Suprapubic skin (tissue), 4 donors: Measurements from ENCODE around the gene RBL1. TPM values are rescaled to one million over a fixed set of nuclear protein-coding genes. Genes with fewer than 3 reads are reported as not detected.
A peak's percentile ranks its signal among the peaks of the same experiment; 100 is the strongest.

Source experiments
- DNase-seq, 2 donors: peaks; one replicate each; pipeline ENCODE4 v3.0.0-alpha.2; 2019; ENCODE audit warnings: low spot score in 2 of 2
- H3K27ac ChIP-seq: fragments of 200-600 bp; sonication (generic); one replicate; pipeline ENCODE4 v1.5.1; 2019
- H3K27me3 ChIP-seq: fragments of 200-600 bp; sonication (generic); one replicate; pipeline ENCODE4 v1.5.1; 2019
- H3K36me3 ChIP-seq: fragments of 200-600 bp; sonication (generic); one replicate; pipeline ENCODE4 v1.5.1; 2019
- H3K4me1 ChIP-seq: fragments of 200-600 bp; sonication (generic); one replicate; pipeline ENCODE4 v1.5.1; 2019
- H3K4me3 ChIP-seq: fragments of 200-600 bp; sonication (generic); one replicate; pipeline ENCODE4 v1.5.1; 2019; ENCODE audit warnings: mild to moderate bottlenecking
- H3K9me3 ChIP-seq: fragments of 200-600 bp; sonication (generic); one replicate; pipeline ENCODE4 v1.5.1; 2019
- CTCF ChIP-seq, 2 donors: fragments of 200-600 bp in 1 of 2; fragments of 450-650 bp in 1 of 2; sonication (generic) in 1 of 2; IDR thresholded peaks; one replicate each; pipeline ENCODE4 v1.5.1; 2016 to 2019; ENCODE audit warnings: antibody characterized with exemption in 2 of 2, mild to moderate bottlenecking in 1 of 2, moderate library complexity in 1 of 2
- EP300 ChIP-seq: sonication (generic); formaldehyde crosslinking; IDR thresholded peaks from one replicate; pipeline ENCODE4 v1.6.1; 2017; ENCODE audit warnings: antibody characterized with exemption
- POLR2A ChIP-seq, 2 donors: fragments of 450-650 bp; IDR thresholded peaks; one replicate each; pipeline ENCODE4 v1.6.1; 2017; ENCODE audit warnings: antibody characterized with exemption in 2 of 2, mild to moderate bottlenecking in 2 of 2, moderate library complexity in 2 of 2
- POLR2AphosphoS5 ChIP-seq, 3 donors: sonication (generic); formaldehyde crosslinking; IDR thresholded peaks; one replicate each; pipeline ENCODE4 v1.6.1; 2017; ENCODE audit warnings: antibody characterized with exemption in 3 of 3
- whole genome bisulfite sequencing: methylation state at CpG from one replicate; pipeline ENCODE4 v1.1.5; 2018; 5-methylcytosine and 5-hydroxymethylcytosine counted together
- total RNA-seq, 4 donors: library from RNA; depleted of rRNA; stranded (reverse); fragments of >200 nt; gene quantifications; one replicate each; pipeline ENCODE4 v1.1.0, GENCODE V29; 2016

RBL1 gene
- total RNA-seq, 4 donors from 2014 or later, result 7.5 to 11.5 (median 8.9) TPM

GRCh38 chr20:37114012-37114411, 18.2 kb upstream of the RBL1 start:
- H3K27me3 ChIP-seq, result no peaks in the 10 kb centered on the region
- no peaks in the 10 kb centered on the region for H3K4me1 ChIP-seq
- H3K27ac ChIP-seq, result no peak overlapping the region
- H3K9me3 ChIP-seq, result no peaks in the 10 kb centered on the region
- H3K4me3 ChIP-seq, result no peak overlapping the region
- no peak for DNase-seq
- H3K36me3 ChIP-seq, result peaks cover 3% of the 10 kb centered on the region
- TF ChIP-seq EP300 (no peak), CTCF (IDR thresholded peaks at IDR 0.05) (no peak), POLR2AphosphoS5 (IDR thresholded peaks at IDR 0.05) (no peak), POLR2A (IDR thresholded peaks at IDR 0.05) (no peak)
- WGBS, result 76% methylated on average over 8 of the region's 8 CpGs

- no peaks in the 10 kb centered on the region for H3K4me1 ChIP-seq
- H3K4me3 ChIP-seq, result no peak overlapping the region
- H3K27ac ChIP-seq, result no peak overlapping the region
- H3K36me3 ChIP-seq, result peaks cover 3% of the 10 kb centered on the region
- no peaks in the 10 kb centered on the region for H3K9me3 ChIP-seq
- DNase-seq, result no peak
- 98% methylated on average over 2 of the region's 2 CpGs for WGBS
- no peaks in the 10 kb centered on the region for H3K27me3 ChIP-seq
- no peak for TF ChIP-seq POLR2AphosphoS5 (IDR thresholded peaks at IDR 0.05)
- TF ChIP-seq POLR2A (IDR thresholded peaks at IDR 0.05), result no peak
- TF ChIP-seq EP300, result no peak
- TF ChIP-seq CTCF (IDR thresholded peaks at IDR 0.05), result no peak
Measured at GRCh38 chr20:37111926-37112455, 16.2 kb upstream of the RBL1 start.

GRCh38 chr20:37108676-37109075, 12.9 kb upstream of the RBL1 start:
- no peaks in the 10 kb centered on the region for H3K27me3 ChIP-seq
- WGBS, result 92% methylated on average over 4 of the region's 4 CpGs
- TF ChIP-seq POLR2AphosphoS5 (IDR thresholded peaks at IDR 0.05) (no peak), POLR2A (IDR thresholded peaks at IDR 0.05) (no peak), CTCF (IDR thresholded peaks at IDR 0.05) (no peak), EP300 (no peak)

GRCh38 chr20:37102571-37102970, 6.8 kb upstream of the RBL1 start:
- 90% methylated on average over 6 of the region's 6 CpGs for WGBS
- DNase-seq, result no peak
- no peaks in the 10 kb centered on the region for H3K27me3 ChIP-seq
- TF ChIP-seq CTCF (IDR thresholded peaks at IDR 0.05), result no peak
- no peak for TF ChIP-seq EP300
- TF ChIP-seq POLR2A (IDR thresholded peaks at IDR 0.05), result no peak
- no peak for TF ChIP-seq POLR2AphosphoS5 (IDR thresholded peaks at IDR 0.05)
- no peak overlapping the region for H3K27ac ChIP-seq
- H3K36me3 ChIP-seq, result no peaks in the 10 kb centered on the region
- H3K9me3 ChIP-seq, result no peaks in the 10 kb centered on the region
- no peaks in the 10 kb centered on the region for H3K4me1 ChIP-seq
- H3K4me3 ChIP-seq, result no peak overlapping the region

More at GRCh38 chr20:37108676-37109075, 12.9 kb upstream of the RBL1 start:
- DNase-seq, result no peak
- Histone ChIP-seq H3K27ac (no peak overlapping the region), H3K9me3 (no peaks in the 10 kb centered on the region), H3K36me3 (peaks cover 3% of the 10 kb centered on the region), H3K4me3 (no peak overlapping the region), H3K4me1 (no peaks in the 10 kb centered on the region)

- peak overlapping the region; percentile 84 for H3K4me3 ChIP-seq
- H3K4me1 ChIP-seq, result peaks cover 10% of the 10 kb centered on the region
- H3K36me3 ChIP-seq, result no peaks in the 10 kb centered on the region
- WGBS, result 60% methylated on average over 11 of the region's 11 CpGs
- no peak overlapping the region for H3K27ac ChIP-seq
- TF ChIP-seq POLR2AphosphoS5 (IDR thresholded peaks at IDR 0.05) (no peak), EP300 (no peak), POLR2A (IDR thresholded peaks at IDR 0.05) (no peak), CTCF (IDR thresholded peaks at IDR 0.05) (no peak)
- H3K27me3 ChIP-seq, result no peaks in the 10 kb centered on the region
- H3K9me3 ChIP-seq, result no peaks in the 10 kb centered on the region
- DNase-seq, result no peak
Measured at GRCh38 chr20:37096415-37097041, 731 bp upstream of the RBL1 start.
